SIG-M5 treated with dmso at 0.1 percent for 504 hours (cell line): ENCODE results near the gene TAOK2.
"Not testable (repeated sequence)": the region's sequence is repeated elsewhere in the genome, so short reads cannot be mapped to it uniquely, and the experiment has no call there.

Experiments
- DNase-seq: peaks from one replicate; lab custom pipeline; 2025; ENCODE audit not compliant: unreplicated experiment; lab: John Stamatoyannopoulos, UW

Gene TAOK2

DNA sequence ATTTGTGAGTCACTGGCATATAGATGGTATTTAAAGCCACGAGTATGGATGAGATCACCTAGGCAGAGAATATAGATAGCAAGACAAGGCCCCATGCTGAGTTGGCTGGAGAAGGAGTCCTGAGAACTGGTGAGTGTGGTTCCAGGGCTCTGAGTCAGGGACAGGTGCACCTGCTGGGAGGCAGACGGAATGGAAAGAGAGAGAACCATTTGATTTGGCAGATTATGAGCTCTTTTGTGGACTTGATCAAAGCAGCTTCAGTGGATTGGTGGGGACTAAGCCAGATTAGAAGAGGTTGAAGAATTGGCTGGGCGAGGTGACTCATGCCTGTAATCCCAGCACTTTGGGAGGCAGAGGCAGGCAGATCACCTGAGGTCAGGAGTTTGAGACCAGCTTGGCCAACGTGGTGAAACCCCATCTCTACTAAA, 45.1 kb downstream of the TAOK2 start:
- DNase-seq = no peak

DNA sequence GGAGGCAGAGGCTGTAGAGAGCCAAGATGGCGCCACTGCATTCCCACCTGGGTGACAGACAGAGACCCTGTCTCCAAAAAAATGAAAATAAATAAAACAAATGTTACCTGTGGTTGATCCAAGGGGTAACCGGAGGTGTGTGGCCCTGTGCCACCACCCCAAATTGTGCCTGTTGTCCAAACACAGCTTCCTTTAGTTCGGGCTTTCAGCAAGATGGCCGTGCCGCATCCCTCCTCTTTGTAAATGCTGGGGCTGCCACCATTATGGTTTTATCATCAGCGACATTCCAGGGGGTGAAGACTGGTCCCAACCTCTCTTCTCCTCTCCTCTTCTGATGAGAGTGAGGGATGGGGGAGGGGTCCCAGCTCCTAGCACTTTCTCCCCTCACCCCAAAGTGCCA, 49.2 kb downstream of the TAOK2 start, which contains the start of gene C16orf92:
C16orf92 (plus strand) TSS at position 312 of the 400 bp plus-strand sequence. CDS start 143 bp downstream, outside the sequence.
- no peak for DNase-seq

DNA sequence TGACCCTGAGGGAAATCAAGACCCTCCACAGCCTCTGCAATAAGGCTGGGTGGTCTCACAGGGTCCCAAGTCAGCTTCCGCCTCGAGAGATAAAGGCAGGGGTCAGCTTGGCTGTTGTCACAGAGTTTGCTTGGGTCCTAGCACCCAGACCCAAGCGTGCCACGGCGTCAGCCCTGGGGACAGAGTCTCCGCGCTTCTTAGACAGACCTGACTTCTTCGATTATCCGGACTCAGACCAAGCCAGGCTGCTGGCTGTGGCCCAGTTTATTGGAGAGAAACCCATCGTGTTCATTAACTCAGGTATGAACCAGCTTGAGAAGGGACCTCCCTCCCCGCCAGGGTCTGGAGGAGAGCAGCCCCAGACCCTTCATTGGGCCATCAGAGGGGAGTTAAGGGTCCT, 49.9 kb downstream of the TAOK2 start:
- DNase-seq = no peak

DNA sequence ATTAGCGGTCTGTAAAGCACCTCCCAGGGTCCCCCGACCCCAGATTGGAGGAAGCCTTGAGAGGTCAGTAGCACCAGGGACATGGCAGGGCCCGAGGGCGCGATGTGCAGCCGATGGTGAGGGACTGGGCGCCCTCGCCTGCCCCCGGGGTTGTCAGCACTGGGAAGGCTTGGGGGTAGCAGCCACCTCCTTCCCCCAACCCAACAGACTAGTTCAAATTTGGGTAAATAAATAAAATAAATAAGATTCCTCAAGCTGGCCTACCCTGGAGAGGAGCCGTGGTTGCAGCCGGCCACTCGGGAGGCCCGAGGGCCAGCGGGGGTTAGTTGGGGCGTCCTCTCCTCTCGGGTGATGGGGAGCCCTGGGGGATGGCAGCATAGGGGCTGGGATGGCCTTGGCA, 50.8 kb downstream of the TAOK2 start:
- DNase-seq = no peak

DNA sequence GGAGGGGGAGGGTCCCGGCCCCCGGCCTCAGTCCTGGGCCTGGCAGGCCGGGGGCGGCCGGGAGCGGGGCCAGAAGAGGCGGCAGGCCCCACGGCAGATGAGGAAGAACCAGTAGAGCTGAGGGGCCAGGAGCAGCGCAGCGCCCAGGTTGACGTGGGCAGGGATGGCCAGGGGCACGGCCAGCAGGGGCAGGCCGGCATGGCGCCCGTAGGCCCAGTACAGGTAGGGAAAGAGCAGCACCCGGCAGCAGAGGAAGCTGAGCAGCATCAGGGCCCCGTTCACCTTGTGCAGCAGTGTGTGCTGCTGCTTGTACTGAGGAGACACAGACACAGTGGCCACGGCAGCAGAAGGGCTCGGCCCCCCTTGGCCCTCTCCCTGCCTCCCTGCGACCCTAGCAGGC, 51.5 kb downstream of the TAOK2 start:
- DNase-seq = no peak

DNA sequence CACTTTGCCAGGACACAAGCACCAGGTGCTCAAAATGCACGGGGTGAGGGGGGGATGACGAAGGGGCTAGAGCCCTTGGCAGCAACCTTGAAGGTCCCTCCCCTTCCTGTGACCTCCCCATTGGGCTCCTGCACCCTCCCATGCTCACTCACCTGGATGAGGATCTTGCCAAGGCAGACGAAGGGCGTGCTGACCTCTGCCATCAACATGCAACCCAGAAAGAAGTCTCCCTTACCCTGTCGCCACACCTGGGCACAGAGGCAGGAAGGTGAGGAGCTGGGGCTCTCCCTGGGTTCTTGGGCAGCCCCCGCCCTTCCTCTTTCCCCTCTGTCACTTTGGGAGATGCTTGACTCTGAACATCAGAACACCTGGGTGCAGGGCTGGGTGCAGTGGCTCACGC, 51.9 kb downstream of the TAOK2 start:
- DNase-seq = no peak

DNA sequence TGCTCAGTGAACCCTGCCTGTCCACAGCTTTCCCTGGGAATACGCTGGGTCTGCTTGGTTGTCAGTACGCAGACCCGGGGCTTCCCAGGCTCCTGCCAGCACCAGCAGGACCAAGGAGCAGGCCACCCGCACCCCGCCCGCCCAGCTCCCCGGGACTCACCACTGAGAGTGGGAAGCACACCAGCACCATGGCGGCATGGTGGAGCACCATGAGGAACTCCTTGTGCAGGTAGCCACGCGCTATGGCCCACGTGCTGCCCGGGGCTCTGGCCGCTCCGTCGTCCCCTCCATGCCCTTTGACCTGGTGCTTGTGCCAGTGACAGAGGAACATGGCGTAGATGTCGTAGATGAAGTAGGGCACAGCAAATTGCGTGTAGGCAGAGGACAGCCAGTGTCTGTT, 52.8 kb downstream of the TAOK2 start:
- no peak for DNase-seq

DNA sequence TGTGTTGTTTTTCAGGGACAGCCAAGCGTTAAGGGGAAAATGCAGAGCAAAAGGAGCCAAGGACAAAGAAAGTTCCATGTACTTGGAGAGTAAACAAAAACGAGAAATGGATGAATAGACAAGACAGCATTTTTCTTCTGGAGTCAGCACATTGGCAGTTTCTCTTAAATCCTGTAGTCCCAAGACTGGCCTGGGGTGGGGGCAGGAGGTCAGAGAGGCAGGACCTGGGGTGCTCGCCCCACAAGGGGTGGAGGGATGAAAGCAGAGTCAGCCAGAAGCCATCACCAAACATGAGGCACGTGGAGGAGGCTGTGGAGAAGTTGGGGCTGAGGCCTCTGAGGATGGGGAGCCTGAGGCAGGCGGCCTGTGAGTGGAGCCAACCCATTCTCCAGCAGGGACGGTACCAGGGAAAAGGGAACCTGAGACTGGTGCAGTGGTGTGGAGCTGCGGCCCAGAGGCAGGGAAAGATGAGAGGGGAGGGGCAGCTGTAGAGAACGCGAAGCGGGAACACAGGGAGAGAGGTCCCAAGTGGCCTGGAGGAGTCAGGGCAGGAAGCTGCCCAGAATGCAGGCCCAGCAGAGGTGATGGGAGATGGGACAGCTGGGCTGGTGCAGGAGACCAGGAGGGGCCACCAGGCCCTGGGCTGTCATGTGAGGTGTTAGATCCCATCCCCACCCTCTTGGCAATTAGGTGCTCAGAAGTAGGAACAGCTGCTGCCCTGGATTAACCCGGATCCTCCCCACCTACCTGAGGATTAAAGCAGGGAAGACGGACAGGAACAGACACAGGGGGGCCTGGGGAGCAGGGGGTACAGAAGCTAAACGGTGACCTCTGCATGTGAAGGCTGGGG, 54.1 kb downstream of the TAOK2 start:
- DNase-seq = no peak

DNA sequence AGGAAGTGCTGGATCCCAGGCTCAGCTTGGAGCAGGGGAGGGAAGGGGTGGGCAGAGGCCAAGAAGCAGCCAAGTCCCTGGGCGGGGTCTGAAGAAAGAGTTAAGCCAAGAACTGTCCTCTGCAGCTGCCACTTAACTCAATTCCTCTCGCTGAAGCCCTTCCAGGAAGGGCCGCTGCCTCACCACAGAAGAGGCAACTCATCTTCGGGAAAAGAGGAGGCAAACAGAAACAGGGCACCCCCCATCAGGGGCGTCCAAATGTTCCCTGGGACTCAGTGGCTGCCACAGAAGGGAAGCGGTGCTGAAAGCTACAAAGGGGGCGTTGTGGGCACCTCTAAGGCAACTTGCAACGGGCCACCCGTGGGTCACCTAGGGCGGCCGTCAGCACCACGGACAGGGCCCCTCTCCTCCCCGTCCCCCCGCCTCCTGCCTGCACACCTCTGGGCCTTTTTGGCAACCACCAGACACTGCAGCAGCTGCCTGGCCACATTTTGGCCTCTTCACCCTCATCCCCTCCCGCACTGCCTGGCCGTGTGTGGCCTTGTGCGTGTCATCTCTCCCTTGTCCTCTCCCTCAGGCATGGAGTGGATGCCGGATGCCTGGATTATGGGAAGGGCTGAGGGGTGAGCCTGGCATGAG, 54.9 kb downstream of the TAOK2 start:
- DNase-seq = no peak

DNA sequence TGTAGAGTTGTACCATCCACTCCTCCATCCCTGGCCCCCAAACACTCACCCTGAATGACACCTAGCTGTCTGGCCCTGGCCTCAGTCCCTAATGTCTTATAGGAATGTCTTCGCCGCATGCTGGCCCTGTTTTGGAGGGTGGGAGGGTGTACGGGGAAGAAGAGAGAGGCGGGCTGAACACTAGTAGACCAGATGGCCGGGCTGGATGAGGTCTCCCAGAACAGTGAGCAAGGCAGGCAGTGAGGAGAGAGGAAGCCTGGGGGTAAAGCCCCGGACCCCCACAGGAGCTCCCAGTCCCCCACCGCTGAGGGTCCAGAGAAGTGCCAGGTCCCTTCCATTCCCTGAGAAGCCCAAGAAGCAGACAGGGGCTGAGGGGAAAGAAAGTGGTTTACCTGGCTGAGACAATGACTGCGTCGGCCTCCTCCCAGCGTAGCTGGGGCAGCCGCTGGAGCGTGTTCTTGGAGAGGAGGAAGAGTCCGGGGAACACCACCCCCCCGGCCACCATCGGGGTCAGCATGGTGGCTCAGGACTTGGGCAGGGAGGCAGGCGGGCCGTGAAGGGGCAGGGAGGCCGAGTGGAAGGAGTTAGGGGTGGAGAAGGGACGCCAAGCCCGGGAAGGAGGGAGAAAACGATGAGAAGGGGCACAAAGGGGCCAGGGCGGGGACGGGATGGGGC, 56.5 kb downstream of the TAOK2 start:
- no peak for DNase-seq

DNA sequence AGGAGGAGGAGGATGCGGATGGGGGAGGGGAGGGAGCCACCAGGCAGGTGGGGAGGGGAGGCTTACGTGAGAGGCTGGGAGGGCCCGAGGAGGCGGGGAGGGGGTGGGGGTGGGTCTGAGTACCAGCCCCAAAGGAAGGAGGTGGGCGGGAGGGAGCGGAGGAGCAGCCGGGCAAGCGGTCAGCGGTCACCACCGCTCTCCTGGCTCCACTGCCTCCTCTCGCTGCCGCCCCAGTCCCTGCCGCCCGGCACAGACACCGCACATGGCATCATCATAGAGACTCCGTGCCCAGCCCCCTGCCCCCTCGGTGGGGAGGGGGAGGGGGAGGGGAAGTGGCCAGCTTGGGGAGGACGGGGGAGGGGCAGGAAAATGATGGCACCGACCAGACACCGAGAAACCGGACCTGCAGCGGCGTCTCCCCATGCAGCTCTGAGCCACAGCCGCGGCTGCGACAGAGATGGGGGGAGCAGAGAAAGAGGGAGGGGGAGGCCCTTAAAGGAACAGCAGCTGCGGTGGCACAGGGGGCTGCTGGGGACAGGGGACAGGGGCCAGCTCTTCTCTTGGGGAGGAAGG, 57.3 kb downstream of the TAOK2 start, which contains the start of gene TLCD3B:
TLCD3B (minus strand) TSS at position 431 of the 573 bp plus-strand sequence. CDS start 744 bp downstream, outside the sequence.
- DNase-seq = no peak

DNA sequence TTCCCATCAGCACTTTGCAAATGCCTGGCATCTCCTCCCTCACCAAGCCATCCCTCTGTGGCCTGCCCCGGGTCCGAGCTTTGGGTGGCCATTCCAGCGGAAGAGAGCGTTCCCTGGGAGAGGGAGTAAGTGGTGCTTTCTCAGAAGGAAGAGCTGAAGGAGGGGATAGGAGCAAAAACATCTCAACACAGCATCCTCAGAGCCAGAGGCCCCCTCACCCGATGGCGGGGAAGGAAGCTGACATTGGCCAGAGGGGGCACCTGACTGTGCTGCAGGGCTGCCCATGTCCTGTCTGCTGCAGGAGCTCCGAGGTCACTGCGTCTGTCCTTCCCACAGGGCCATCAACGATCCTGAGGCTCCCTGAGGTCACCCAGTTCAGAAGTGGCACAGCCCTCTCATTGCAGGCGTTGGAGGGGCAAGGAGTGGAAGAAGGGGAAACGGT, 57.8 kb downstream of the TAOK2 start:
- no peak for DNase-seq

DNA sequence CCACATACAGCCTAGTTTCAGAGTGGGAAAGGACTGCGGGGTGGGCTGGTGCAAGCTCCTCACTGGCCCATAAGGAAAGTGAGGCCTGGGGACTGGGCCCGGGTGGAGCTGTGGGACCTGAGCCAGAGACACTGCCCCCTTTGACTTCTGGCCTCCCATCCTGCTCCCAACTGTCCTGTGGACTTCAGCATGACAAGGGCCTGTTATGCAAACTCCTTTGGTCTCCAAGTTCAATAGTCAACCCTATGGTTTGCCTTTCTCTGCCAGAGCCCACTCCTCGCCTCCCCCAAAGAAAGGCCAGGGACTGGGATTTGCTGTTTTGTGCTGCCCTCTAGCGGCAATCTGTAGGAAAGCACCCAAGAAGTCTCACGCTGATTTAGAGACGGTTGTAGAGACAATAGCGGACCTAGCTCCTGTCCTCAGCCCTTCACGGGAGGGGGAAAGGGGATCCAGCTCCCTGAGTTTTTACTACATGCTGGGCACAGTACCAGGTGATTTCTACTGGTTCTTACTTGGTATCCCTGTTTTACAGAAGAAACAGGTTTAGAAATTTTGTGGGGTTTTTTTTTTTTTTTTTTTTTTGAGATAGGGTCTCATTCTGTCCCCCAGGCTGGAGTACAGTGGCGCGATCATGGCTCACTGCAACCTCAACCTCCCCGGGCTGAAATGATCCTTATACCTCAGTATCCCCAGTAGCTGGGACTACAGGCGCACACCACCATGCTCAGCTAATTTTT, 58.6 kb downstream of the TAOK2 start:
- DNase-seq = peak; percentile 75

DNA sequence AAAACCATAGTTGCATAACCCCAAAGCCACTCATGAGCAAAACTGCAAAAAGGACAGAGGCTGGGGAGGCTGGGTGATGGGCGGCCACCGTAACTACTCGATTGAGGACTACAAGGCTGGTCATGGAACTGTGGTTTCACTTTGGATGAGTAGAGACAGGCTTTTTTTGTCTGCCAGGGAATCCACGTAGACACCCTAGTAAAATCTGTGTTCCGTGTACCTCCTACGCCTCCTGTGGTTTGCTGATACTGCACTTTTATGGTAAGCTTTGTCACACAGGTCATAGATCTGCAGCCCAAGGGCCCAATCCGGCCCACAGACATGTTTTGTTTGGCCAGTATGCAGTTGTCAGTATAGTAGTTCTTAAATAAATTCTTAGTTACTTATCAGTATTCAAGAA, 59.6 kb downstream of the TAOK2 start:
- DNase-seq = no peak

DNA sequence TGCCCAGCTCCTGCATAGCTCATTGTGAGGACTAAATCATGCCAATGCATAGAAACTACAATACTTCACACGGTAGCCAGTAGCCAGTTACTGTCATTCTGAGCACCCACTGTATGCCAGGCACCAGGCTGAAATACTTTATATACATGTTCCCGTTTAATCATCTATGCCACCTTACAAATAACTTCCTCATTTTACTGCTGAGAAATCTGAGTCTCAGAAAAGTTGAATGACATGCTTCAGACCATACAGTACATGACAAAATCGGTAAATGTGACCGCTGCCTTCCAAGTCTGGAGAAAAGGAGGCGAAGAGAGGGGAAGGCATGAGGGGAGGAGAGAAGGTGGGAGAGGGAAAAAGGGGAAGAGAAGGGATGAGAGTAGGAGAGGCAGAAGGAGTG, 66.6 kb downstream of the TAOK2 start:
- peak; percentile 29 for DNase-seq

DNA sequence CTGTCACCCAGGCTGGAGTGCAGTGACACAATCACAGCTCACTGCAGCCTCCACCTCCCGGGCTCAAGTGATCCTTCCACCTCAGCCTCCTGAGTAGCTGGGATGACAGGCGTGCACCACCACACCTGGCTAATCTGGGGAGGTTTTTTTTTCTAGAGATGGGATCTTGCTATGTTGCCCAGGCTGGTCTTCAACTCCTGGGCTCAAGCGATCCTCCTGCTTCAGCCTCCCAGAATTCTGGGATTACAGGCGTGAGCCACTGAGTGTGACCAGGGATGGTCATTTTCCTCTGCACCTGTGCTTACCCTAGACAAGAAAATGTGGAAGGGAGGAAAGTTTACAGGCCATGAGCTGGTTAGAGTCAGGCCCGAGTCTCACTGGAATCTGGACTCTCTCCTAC, 67.0 kb downstream of the TAOK2 start:
- DNase-seq = not testable (repeated sequence)

DNA sequence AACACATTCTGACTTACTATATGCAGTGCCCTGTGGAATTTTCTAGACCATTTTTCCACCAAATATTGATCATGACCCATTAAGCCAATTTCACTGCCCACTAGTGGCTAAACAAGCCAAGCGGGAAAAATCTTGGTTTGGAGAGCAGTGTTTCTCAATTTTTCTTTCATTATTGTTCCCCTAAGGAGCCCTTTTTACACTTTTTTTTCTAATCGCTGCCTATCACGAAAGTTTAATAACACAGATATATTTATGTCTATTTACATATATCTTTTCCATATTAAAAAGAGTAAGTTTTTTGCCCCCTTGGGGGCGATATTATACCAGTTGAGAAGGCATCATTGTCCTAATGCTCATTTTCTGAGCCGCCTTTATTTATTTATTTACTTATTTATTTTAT, 68.2 kb downstream of the TAOK2 start:
- no peak for DNase-seq
